ENCODE measurements around the gene ZNF835. TPM values are rescaled to one million over a fixed set of nuclear protein-coding genes. Genes with fewer than 3 reads are reported as not detected.

The ZNF835 gene
- total RNA-seq, 2 experiments from 2014 or later: 3.0 to 4.2 TPM

DNA sequence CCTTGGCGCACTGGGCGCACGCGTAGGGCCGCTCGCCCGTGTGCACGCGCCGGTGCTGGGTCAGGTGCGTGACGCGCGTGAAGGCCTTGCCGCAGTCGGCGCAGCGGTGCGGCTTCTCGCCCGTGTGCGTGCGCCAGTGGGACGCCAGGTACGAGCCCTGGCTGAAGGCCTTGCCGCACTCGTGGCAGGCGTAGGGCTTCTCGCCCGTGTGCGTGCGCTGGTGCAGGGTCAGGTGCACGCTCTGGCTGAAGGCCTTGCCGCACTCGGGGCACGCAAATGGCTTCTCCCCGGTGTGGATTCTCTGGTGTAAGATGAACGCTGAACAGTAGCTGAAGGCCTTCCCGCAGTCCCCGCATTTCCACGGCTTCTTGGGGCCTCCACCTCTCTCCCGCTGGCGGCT is 7.0 kb downstream of the ZNF835 start:
- POLR2A ChIA-PET: no interaction called here
- CTCF ChIA-PET: no interaction called here

DNA sequence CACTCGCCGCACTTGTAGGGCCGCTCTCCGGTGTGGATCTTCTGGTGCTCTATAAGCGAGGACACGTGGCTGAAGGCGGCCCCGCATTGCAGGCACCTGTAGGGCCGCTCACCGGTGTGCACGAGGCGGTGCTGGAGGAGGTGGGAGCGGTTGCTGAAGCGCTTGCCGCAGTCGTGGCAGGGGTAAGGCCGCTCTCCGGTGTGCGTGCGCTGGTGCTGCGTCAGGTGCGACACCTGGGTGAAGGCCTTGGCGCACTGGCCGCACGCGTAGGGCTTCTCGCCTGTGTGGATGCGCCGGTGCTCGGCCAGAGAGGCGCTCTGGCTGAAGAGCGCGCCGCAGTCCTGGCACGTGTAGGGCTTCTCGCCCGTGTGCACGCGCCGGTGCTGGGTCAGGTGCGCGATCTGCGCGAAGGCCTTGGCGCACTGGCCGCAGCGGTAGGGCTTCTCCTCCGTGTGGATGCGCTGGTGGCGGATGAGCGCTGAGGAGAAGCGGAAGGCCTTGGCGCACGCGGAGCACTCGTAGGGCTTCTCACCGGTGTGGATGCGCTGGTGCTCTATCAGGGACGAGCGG is 7.5 kb downstream of the ZNF835 start:
- ChIA-PET CTCF (no interaction called here), POLR2A (no interaction called here)

DNA sequence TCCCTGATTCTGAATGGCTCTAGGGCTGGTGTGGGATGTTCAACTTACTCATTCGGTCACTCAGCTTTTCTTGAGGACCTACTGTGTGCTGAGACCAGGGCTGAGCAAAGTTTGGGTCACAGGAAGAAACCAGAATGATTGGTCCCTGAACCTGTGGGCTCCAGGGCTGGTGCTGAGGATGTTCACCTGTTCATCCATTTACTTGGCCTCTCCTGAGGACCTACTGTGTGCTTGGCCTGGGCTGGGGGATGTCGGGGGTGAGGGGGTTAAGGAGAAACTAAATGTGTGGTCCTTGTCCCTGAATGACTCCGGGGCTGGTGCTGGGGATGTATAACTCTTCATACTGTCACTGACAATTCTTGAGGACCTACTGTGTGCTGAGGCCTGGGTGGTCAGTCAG is 10.3 kb downstream of the ZNF835 start:
- ChIA-PET CTCF (no interaction called here), POLR2A (no interaction called here)

DNA sequence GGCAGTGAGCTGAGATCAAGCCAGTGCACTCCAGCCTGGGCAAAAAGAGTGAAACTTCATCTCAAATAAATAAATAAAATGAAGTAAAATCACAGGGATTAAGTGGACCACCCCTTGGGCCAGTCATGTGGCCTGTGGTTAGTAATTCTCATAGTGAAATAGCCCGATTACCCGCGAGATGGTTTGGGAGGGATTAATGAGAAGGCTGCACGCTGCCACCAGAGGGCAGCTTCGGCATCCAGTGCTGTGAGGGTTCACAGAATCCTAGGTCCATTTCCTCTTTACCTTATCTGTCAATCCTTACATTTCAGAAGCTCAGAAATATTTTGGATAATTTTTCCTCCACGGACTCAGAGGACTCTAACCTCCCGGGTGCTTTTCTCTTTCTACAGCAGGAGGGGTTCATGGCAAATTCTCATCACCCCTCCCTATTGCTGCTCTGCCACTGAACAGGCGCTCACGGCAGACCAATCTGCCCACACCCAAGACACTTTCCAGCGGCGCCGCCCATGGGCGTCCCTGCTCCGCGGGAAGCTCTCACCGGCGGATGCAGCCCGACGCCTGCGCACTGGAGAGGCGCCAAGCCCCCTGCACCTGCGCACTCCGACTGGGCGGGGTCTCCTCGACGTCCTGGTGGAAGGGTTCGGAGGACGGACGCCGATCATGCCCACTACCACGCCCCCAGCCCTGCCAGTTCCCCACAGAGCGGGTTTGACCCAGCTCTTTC is 11.0 kb downstream of the ZNF835 start:
- CTCF ChIA-PET: no interaction called here
- POLR2A ChIA-PET: no interaction called here

DNA sequence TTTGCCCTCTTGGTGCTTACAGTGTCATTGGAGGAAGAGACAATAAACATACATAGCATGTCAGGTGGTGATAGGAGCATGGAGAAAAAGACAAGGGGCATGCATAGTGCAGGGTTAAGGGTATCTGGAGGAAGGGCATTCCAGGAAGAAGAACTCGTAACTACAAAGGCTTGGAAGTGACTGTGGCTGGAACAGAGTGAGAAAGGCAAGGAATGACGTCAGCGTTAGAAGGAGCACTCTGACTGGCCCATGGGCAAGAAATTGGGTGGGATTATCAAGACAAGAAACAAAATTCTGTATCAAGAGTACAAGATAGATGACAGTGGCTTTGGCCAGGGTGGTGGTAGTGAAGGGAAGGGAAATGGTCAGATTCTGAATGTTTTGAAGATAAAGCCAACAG is 17.4 kb downstream of the ZNF835 start:
- CTCF ChIA-PET: no interaction called here

DNA sequence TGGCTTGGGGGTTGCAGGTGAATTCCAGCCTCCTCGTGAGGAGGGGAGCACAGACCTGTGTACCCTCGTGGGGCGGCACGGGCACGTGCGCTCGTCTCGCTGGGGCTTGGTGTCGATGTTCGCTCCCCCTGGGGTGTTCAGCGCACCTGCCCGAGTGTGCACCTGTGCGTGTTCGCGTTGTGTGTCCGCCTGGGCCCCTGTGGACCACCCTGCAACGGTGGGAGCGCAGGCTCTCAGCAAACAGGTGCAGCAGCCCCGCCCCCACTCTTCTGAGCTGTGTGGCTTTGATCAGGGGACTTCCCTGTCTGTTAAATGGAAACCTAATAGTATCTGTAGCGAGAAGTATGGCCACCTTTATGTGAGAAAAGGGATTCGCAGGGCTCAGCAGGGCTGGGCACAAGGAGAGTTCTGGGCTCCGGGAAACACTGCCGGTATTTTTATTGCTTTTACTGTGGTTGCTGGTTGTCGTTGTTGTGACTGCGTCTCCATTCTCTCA is 28.0 kb downstream of the ZNF835 start:
- ChIA-PET POLR2A (no interaction called here), CTCF (no interaction called here)

More for the DNA sequence above, 17.4 kb downstream of the ZNF835 start:
- POLR2A ChIA-PET: no interaction called here

DNA sequence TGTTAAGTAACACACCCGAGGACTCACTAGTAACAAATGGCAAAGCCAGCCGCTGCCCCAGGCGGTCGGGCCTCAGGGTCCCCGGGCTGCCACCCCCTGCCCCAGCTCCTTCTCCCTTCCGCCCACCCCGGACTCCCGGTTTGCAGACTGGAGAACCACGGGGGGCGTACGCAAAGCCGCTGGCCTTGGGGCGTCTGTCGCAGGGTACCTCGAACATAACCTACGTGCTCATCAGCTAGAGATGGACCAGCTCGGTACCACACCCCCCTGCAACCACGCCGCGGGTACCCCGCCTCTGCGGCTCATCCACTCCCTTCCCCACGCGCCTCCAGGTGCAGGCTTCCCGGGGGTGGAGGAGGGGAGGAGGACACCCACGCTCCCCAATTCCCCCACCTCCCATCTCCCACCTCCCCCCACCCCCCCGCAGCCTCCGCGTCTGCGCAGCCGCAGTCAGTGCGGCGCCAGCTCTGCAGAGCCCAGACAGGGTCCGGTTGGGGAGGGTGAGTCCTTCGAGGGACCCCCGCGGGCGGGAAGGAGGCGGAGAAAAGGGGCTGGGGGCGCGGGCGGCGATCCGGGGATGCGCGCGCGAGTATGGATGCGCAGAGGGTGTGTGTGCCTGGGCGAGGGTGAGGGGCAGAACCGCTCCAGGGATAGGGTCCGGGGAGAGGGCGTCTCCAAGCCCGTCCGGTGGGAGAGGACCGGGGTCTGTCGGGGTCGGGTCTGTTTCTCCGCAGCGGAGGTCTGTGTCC is 28.7 kb downstream of the ZNF835 start, which contains the start of gene SMIM17:
TSS of gene SMIM17 (plus strand) at position 449 of the 749 bp plus-strand sequence. CDS start 2,509 bp downstream, outside the sequence.
- POLR2A ChIA-PET: no interaction called here
- CTCF ChIA-PET: no interaction called here

DNA sequence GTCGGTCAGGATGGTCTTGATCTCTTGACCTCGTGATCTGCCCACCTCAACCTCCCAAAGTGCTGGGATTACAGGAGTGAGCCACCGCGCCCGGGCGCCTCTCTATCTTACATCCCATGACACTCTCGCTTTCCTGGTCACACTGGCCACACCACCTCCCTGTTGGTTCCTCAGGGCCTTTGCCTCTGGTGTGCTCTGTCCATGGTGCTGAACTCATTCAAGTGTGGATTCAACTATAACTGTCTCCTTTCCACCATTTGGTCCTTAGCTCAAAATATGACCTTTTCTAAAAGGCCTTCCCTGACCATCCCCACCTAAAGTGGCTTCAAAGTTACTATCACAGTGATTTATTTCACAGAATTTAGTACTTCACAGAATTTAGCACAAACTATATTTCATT is 32.3 kb downstream of the ZNF835 start:
- CTCF ChIA-PET: no interaction called here

DNA sequence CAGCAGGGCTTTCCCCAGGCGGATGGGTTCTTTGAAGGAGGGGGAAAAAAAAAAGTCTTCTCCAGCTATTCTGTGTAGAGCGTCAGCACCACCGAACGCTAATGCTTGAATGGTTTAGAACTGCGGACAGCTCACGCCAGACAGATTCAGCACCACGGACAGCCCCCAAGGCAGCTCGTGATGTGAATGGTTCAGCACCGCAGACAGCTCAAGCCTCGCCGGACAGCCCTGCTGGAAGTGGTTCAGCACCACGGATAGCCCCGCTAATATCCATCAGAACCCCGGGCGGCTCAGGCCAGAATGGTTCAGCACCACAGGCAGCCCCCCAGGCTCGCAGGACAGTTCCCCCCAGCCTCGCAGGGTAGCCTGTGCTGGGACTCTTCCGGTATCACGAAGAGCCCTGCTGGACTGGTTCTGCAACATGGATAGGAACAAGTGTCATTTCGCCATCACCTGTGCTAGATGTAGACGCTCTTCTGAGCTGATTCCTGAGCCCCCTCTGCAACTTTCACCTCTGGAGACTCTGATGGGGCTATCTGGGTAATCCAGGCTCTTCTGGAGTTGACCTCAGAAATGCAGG is 33.5 kb downstream of the ZNF835 start:
- ChIA-PET CTCF (no interaction called here), POLR2A (no interaction called here)

More for the DNA sequence above, 32.3 kb downstream of the ZNF835 start:
- POLR2A ChIA-PET: no interaction called here

DNA sequence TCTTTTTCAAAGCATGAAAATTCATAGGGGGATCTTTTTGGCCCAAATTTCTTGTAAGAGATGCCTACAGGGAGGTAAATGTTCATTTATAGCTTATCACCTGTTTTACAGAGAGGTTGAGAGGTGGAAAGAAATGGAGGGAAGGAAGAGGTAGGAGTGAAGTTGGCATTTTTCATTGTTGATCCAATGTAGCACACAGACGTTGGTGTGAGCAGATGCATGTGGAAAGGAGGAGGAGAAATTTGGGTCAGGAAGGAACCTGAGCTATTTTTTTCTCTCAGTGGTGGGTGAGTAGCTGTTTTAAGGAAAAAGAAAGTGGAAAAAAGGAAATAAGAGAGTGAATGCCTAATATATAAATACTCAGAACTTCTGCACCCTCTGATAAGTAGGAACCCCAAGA is 38.5 kb downstream of the ZNF835 start:
- ChIA-PET POLR2A (no interaction called here), CTCF (no interaction called here)

DNA sequence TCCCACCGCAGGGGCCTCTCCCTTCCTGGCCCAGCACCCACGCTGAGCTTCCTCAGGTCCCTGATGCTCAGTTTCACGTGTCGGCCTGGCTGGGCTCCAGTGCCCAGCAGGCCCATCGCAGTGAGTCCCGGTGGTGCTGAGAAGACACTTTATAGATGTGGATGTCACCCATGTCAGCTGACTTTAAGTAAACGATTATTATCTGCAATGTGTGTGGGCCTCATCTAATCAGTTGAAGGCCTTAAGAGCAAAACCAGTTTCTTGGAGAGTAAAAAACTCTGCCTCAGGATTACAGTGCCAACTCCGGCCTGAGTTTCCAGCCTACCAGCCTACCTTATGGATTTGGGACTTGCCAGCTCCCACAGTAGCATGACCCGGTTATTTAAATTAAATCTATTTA is 45.8 kb downstream of the ZNF835 start:
- ChIA-PET CTCF (no interaction called here), POLR2A (no interaction called here)

DNA sequence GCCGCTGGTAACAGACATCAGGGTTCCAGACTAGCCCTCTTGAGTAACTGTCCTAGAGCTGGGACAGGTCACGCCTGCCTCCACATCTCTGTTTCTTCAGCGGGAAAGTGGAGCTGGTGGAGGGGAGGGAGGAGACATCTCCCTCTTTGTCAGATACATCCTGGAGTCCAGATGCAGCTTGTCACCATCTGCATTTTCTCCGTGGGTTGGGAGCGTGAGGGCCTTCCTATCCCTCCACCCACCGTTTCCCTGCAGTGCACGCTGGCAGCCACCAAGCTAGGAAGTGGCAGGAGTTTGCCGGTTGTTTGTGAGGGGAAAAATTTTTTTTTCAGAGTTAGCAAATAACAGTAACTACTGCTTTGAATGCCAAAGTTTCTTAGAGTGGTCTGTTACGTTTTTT is 48.6 kb downstream of the ZNF835 start:
- ChIA-PET CTCF (no interaction called here), POLR2A (no interaction called here)

DNA sequence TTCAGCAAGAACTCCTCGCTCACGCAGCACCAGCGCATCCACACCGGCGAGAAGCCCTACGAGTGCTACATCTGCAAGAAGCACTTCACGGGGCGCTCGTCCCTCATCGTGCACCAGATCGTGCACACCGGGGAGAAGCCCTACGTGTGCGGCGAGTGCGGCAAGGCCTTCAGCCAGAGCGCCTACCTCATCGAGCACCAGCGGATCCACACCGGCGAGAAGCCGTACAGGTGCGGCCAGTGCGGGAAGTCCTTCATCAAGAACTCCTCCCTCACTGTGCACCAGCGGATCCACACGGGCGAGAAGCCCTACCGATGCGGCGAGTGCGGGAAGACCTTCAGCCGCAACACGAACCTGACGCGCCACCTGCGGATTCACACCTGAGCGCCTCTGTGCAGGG is 49.2 kb downstream of the ZNF835 start:
- CTCF ChIA-PET: no interaction called here
- POLR2A ChIA-PET: no interaction called here

DNA sequence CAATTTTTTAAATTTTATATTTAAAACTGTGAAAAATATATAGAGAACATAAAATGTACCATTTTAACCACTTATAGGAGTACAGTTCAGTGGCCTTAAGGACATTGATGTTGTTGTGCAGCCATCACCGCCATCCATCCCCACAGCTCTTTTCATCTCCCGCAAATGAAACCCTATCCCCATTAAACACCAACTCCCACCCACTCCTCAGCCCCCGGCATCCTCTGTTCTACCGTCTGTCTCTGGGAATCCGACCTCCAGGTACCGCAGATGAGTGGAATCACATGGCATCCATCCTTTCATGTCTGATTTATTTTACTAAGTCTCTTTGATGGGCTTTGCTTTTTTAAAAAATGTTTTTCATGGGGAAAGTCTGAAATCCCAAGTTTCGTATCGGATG is 52.4 kb downstream of the ZNF835 start:
- POLR2A ChIA-PET: no interaction called here
- CTCF ChIA-PET: no interaction called here

DNA sequence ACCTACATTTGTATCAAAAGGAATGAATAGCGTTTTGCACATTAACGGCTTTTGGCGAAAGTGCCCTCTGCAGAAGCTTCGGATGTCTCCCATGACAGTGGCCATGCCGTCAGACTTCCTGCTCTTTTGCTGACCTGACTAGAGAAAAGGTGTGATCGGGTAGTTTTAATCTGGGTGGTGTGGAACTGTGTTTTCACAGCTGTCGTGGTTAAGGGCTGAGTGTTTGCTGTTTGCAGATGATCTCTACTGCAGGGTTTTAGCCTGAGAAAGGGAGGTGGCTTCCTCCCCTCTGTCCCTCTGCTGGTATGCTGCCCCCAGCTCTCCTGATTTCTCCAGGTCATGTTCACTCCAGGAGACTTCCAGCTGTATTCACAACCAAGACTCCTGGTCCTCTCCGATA is 54.0 kb downstream of the ZNF835 start:
- ChIA-PET POLR2A (no interaction called here), CTCF (interaction anchor here (0.6 kb wide), 1 partner anchor 311 kb away, joined by 3 read pairs; no protein-coding TSS in a partner anchor)

DNA sequence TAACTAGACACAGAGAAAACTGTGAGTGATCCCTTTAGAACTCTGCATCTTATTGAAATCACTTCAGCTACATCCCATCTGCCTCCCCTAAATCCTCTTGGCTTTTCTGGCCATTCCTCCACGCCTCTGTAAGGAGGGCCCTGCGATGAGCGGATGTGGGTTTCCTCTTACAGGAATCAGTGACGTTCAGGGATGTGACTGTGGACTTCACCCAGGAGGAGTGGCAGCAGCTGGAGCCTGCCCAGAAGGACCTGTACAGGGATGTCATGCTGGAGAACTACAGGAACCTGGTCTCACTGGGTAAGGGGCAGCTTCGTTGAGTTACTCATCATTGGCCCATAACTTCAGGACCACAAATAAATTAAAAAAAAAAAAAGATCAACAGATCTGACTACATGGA is 57.9 kb downstream of the ZNF835 start:
- CTCF ChIA-PET: interaction anchor here (0.8 kb wide), 1 partner anchor 114 kb away, joined by 3 read pairs; no protein-coding TSS in a partner anchor
- POLR2A ChIA-PET: no interaction called here

DNA sequence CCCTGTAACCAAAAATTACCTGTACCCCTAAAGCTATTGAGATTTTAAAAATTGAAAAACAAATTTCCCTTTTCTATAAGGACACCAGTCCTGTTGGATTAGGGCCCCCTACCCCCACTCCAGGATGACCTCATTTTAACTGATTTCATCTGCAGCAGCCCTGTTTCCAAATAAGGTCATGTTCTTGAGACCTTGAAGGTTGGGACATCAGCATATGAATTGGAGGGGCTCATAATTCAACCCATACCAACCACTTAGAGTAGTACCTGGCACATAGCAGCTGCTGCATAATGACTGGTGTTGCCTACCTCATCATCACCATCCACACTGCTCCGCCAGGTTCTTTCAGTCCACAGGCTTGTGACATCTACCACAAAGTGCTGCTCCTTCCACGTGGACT is 58.8 kb downstream of the ZNF835 start:
- POLR2A ChIA-PET: no interaction called here
- CTCF ChIA-PET: no interaction called here

Data from activated CD8-positive, alpha-beta memory T cell treated with anti-CD3 and anti-CD28 coated beads for 36 hours (primary cell).